ENCODE measurements around the gene EXOSC10.
"Not testable (repeated sequence)": the region's sequence is repeated elsewhere in the genome, so short reads cannot be mapped to it uniquely, and the experiment has no call there.

DNA sequence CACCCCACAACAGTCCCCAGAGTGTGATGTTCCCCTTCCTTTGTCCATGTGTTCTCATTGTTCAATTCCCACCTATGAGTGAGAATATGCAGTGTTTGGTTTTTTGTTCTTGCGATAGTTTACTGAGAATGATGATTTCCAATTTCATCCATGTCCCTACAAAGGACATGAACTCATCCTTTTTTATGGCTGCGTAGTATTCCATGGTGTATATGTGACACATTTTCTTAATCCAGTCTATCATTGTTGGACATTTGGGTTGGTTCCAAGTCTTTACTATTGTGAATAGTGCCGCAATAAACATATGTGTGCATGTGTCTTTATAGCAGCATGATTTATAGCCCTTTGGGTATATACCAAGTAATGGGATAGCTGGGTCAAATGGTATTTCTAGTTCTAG, 15.9 kb downstream of the EXOSC10 start:
- TF ChIP-seq CTCF, POLR2A (IDR thresholded peaks at IDR 0.05): not testable (repeated sequence)
